Stimulated activated CD4-positive, alpha-beta T cell treated with anti-CD3 and anti-CD28 coated beads, TNF-alpha, amount 100 ng/mL, for 4 hours (primary cell): ENCODE data around the gene SH3BP4.

ENCODE experiments used
- DNase-seq, 3 experiments: peaks; one replicate each; pipeline ENCODE4 v3.0.0-alpha.2; 2020; ENCODE audit warnings: low read depth in 3 of 3

Gene SH3BP4

GRCh38 chr2:234998404-234999211 is 46.8 kb downstream of the SH3BP4 start:
- DNase-seq = no peak

GRCh38 chr2:234999740-235000425 is 48.1 kb downstream of the SH3BP4 start:
- DNase-seq = no peak

DNA sequence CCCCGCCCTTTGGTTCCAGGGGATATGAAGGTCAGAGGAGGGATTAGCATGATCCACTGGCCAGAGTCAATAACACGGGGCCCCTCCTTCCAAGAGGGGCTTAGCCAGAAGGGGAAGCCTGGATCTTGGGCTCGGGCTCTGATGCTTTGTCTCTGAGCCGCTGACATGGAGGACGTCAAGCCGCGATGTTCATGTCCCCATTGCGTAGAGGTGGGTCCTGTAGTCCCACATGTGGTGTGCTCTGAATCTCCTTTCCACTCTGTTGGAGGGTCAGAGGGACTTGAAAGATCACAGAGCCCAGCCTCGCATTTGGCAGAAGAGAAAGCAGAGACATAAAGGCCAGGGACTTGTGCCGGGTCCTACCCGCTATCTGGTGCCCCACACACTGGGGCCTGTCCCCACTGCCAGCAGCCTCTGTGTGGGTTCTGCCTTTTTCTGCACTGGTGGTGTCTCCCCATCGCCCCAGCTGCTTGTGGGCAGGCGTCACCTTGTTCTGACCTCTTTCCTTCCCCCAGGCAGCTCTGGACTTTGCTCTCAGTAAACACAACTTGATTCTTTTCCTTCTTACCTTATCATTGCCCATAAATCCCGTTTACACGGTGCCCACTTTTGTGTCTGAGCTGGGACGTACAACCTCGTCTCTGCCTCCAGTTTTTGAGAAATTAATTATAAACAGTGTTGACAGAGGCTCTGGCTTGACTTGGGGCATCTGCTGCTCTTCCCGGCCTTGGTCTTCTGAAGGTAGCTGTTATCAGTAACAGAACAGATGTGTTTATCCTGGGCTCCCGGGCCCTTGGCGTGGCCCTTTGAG is 48.8 kb downstream of the SH3BP4 start:
- DNase-seq = no peak

DNA sequence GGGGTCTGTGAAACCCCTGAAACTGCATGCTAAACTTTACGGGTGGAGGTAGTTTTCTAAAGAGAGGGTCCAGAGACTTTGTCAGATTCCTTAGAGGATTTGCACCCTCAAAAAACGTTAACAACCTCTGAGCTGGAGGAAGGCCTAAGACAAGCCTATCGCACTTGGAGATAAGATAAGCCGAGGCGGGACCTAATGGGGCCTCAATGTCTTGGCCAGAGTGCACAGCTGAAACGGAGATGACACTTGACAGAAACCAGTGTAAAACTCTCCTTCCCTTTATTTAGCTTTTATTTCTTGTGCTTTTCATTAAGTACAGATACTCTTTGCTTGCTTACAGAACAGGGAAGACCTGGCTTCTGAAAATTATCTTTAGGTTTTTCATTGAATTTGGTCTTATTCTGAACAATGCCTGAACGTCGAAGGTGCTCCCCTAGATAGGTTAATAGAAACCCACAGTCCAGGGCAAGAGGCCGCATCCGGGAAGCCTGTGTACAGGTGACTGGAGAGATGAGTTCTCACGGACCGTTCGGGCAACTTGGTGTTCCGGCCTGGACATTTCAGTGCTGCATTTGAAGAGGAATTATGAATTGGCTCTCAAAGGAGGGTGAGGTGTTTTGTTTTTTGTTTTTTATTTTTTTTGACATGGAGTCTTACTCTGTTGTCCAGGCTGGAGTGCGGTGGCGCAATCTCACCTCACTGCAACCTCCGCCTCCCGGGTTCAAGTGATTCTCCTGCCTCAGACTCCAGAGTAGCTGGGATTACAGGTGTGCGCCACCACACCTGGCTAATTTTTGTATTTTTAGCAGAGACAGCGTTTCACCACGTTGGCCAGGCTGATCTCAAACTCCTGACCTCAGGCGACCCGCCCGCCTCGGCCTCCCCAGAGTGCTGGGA is 49.7 kb downstream of the SH3BP4 start:
- DNase-seq = no peak

- no peak for DNase-seq
These were observed 50.6 kb downstream of the SH3BP4 start for GRCh38 chr2:235002198-235003095.

GRCh38 chr2:235003096-235003775 is 51.4 kb downstream of the SH3BP4 start:
- DNase-seq = no peak

GRCh38 chr2:235004329-235004903 is 52.6 kb downstream of the SH3BP4 start:
- no peak for DNase-seq

DNA sequence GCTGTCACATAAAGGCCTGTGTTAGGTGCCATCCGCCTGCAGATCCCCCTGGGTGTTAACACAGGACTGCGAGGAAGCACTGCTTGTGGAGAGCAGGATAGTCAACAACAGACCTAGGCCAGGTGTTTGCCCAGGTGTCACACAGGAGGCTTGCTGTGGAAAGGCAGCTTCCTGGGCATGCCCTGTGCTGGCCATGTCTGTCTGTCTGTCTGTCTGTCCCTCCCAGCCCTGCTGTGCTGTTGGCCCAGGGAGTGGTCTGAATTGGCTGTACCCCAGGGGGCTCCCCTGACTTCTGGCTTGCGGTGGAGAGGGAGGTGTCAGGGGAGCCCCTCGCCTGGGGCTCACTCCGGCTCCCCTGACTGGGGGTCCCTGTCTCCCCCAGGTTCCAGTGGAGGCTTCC is 53.2 kb downstream of the SH3BP4 start:
- DNase-seq = no peak

- no peak for DNase-seq
These were observed 53.9 kb downstream of the SH3BP4 start for GRCh38 chr2:235005603-235006259.

GRCh38 chr2:235006461-235006860 is 54.6 kb downstream of the SH3BP4 start:
- DNase-seq = no peak

GRCh38 chr2:235006986-235007385 is 55.2 kb downstream of the SH3BP4 start:
- no peak for DNase-seq

DNA sequence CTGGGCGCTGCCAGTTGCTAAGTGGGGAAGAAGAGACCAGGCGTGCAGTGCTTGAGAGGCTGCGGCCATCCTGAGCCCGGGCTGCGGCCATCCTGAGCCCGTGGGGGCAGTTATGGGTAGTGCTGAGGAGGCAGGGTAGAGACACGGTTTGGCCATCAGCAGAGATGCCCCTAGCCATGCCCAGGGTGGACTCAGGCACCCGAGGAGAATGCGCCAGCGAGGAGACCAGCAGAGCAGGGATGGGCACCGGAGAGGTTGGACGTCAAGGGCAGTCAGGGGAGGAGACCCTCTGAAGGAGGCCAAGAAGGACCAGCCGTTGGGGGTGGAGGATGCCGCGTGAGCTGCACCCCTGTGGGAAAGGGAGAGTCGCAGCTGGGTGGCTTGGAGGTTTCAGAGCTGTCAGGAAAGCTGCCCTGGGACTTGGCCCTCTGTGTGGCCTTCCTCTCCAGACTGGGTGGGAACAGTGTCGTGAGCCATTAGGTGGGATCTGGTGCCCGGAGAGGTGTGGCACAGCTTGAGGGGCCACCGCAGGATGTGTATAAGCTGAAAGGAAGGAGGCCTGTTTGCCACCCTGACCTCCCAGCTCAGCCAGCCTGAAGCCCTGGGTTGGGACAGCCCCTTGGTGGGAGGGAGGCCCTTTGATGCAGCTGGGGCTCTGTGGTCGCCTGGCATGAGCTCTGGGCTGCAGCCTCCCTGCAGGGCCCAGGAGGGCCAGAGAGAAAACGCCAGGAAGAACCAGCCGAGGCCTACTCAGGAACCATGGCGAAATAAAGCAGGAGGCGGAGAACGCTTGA is 56.0 kb downstream of the SH3BP4 start:
- DNase-seq = no peak

DNA sequence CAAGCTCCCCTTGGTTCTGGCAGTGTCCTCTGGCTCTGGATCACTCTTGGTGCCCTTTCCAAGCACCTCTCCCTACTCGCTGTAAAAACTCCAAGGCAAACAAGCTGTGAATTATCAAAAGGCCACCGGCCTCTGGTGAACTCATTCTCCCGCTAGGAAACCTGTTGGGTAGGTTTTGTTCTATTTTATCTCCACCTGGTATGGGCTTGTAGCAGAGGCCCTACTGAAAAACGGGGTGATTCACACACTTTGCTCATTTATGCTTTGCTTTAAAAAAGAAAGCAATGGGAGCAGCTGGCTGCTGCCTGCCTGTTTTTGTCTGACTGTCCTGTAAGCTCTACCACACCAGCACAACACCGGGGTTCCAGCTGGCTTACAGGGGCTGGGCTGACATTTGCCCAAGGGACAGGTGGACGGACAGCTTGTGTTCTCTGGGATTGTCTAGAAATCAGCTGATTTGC is 56.8 kb downstream of the SH3BP4 start:
- DNase-seq = no peak

DNA sequence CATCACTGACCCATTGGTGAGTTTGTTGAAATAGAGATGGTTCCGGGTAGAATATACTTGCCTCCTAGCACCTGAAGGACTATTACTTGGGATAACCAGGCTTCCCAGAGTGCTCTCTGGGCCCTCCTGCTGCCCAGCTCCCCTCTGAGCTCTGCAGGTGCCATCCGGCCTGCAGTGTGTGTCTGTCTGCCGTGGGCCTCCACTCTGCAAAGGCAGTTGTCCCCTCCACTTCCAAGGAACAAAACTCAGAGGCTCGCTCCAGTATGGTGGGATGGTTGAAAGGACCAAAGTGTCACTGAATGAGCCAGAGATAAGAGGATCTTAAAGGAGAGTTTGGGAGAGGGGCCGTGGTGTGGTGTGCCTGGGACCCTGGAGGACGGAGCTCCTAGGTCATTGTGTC is 57.3 kb downstream of the SH3BP4 start:
- DNase-seq = no peak

GRCh38 chr2:235010117-235010714 is 58.4 kb downstream of the SH3BP4 start:
- DNase-seq = no peak

DNA sequence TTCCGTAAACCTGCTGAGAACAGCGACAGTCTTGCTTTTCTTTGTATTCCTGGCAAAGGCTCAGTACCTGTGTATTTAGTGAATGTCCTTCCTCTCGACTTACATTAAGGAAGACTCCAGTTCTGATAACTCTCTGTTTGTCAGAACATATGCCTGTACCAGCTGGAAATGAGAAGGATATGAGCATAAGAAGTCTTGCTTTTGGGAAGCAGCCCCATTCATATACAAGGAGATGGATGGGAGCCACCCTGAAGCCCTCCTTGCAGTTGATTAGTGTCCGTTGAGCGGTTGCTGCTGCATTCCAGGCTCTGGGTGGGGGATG is 59.8 kb downstream of the SH3BP4 start:
- DNase-seq = no peak

DNA sequence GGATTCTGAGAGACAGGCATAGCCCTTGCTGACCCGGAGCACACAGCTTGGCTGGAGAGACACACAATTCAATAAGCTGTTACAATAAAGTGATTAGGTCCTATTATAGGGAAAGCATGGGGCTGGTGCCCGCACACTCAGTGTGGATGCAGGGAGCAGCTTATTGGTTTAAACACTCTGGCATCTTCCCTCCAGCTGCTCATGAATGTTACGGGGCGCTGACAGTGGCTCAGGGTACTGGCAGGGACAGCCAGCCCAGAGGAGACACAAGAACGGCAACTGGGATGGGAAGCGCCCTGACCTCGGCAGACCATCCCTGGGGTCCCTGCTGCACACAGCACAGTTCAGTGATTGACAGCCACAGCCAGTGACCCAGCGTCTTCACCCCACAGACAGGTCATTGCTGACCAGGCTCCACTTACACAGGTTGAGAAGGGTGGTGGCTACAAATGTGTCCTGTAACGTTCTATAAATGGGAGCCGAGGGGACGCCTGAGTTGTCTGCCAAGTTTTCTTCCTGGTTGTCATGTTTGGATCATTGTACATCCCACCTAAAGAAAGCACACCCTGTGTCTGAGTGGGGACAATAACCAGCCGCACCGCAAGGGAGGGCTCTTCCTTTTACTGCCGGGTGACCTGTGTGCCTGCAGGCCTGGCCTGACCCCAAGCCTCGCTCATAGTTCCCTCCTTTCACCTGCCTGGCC is 60.3 kb downstream of the SH3BP4 start:
- DNase-seq = no peak
